ENCODE data around the gene TRAF4. TPM values are rescaled to one million over a fixed set of nuclear protein-coding genes. Genes with fewer than 3 reads are reported as not detected.

Gene TRAF4
- total and polyA plus RNA-seq, 10 of the 15 experiments (the other 5 are each of a cell fraction or from before 2014, with no cell fraction given): 3.7 to 197 (median 66.4) TPM

DNA sequence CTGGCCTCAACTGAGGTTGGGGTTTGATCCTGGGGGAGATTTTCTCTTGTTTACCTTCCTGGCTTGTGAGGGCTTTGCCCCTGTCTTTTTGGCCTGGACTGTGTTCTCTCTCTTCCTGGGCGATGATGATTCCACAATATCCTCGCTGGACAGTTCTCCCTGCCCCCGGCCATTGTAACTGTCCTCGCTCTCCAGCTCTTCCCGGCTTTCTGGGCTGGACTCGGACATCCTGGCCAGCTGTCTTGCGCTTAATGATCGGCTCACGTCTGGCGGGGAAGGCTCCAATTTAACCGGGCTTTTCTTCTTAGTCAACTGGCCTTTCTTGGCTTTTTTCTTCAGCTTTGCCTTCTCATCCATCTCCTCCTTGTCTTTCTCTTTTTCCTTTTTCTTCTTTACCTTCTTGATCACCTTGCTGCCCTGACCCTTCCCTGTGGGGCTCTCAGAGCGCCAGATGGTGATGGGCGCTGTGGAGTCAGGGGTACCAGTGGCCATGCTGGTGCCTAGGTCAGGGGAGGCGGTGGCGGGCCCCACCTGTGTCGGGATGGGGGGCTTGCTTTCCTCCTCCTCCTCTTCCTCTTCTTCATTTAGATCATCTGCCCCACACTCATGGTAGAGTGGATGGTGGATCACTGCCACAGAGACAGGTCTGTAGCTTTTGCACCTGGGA is 40.1 kb upstream of the TRAF4 start:
- in situ Hi-C loops (cut with MboI): no loop called here
- ChIA-PET CTCF (interaction anchor here (1.7 kb wide), 1 partner anchor 57 kb away, joined by 9 read pairs; no protein-coding TSS in a partner anchor), SMC1A (ENCODE audit: uncharacterized antibody, unreplicated experiment) (no interaction called here), RAD21 (ENCODE audit: unreplicated experiment) (no interaction called here), POLR2A (interaction anchor here (1.1 kb wide), 1 partner anchor 110 kb away, joined by 3 read pairs; no protein-coding TSS in a partner anchor)
- H3K4me3 ChIP-seq: no peak overlapping the region
- no TSS peak for BruUV-seq (replicated peaks)
- H3K4me2 ChIP-seq (ENCODE audit: control insufficient read depth, insufficient read depth): no peak overlapping the region
- no peaks in the 10 kb centered on the region for H3K9me3 ChIP-seq (replicated peaks; ENCODE audit: control insufficient read depth, insufficient read depth, low read length)
- DNase-seq (ENCODE audit: low read depth, low spot score) (no peak), FAIRE-seq (no peak), ATAC-seq (no peak)
- no peaks in the 10 kb centered on the region for H4K20me1 ChIP-seq (ENCODE audit: control insufficient read depth, insufficient read depth)
- H2AFZ ChIP-seq (ENCODE audit: control insufficient read depth, low read depth, low read length): no peak overlapping the region
- no peak overlapping the region for H3K9ac ChIP-seq (ENCODE audit: control insufficient read depth, insufficient read depth, low read length)
- no peaks in the 10 kb centered on the region for H3K4me1 ChIP-seq (ENCODE audit: control insufficient read depth, insufficient read depth, low read length)
- H3K36me3 ChIP-seq (ENCODE audit: control insufficient read depth in 2 of 2, insufficient read depth in 2 of 2, low read length in 1 of 2): peaks cover 10 to 35% of the 10 kb centered on the region in 2 experiments; a peak in 3 of 4 replicates
- H3K79me2 ChIP-seq (ENCODE audit: control insufficient read depth, insufficient read depth, low read length): no peaks in the 10 kb centered on the region
- TF ChIP-seq SRF (IDR thresholded peaks at IDR 0.05; ENCODE audit: low read depth in 2 of 2, low read length in 2 of 2) (no peak), CREM (IDR thresholded peaks at IDR 0.05; ENCODE audit: low read depth) (no peak), CHD1 (IDR thresholded peaks at IDR 0.05; ENCODE audit: low read depth, low read length) (no peak), ZNF622 (IDR thresholded peaks at IDR 0.05) (no peak), NR2C2 (IDR thresholded peaks at IDR 0.05; ENCODE audit: borderline replicate concordance, control insufficient read depth, insufficient read length, low read depth) (no peak), NRF1 (conservative IDR thresholded peaks at IDR 0.05; ENCODE audit: low read depth, low read length) (no peak), ZNF217 (IDR thresholded peaks at IDR 0.05) (no peak), SIX5 (IDR thresholded peaks at IDR 0.05; ENCODE audit: low read depth, low read length, severe bottlenecking) (no peak), STAT3 (IDR thresholded peaks at IDR 0.05; ENCODE audit: low read depth, low read length) (no peak), NFIC (IDR thresholded peaks at IDR 0.05; ENCODE audit: low read depth, low read length) (no peak), KDM1A (IDR thresholded peaks at IDR 0.05; ENCODE audit: borderline replicate concordance) (no peak), FOXK2 (IDR thresholded peaks at IDR 0.05) (no peak), RCOR1 (conservative IDR thresholded peaks at IDR 0.05; ENCODE audit: low read depth, low read length) (no peak)
- TF ChIP-seq, protein P1, sequence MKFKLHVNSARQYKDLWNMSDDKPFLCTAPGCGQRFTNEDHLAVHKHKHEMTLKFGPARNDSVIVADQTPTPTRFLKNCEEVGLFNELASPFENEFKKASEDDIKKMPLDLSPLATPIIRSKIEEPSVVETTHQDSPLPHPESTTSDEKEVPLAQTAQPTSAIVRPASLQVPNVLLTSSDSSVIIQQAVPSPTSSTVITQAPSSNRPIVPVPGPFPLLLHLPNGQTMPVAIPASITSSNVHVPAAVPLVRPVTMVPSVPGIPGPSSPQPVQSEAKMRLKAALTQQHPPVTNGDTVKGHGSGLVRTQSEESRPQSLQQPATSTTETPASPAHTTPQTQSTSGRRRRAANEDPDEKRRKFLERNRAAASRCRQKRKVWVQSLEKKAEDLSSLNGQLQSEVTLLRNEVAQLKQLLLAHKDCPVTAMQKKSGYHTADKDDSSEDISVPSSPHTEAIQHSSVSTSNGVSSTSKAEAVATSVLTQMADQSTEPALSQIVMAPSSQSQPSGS (IDR thresholded peaks at IDR 0.05; ENCODE audit: low read length): no peak
- no peaks in the 10 kb centered on the region for H3K27me3 ChIP-seq (replicated peaks in 1 of 2; ENCODE audit: control insufficient read depth in 2 of 2, insufficient read depth in 2 of 2, low read length in 1 of 2)
- intact Hi-C loops (cut with micrococcal nuclease; ENCODE audit: unreplicated experiment): no loop called here
- H3K27ac ChIP-seq (ENCODE audit: control insufficient read depth, insufficient read depth): no peak overlapping the region
- WGBS (ENCODE audit: insufficient coverage, insufficient replicate concordance, low lambda C conversion rate, missing lambda C conversion rate): 97% methylated on average over 16 of the region's 16 CpGs
